H9 (cell line): ENCODE data around the gene EDC3. TPM values are rescaled to one million over a fixed set of nuclear protein-coding genes. Genes with fewer than 3 reads are reported as not detected.
A peak's percentile ranks its signal among the peaks of the same experiment; 100 is the strongest.

ENCODE experiments used
- DNase-seq: peaks from one replicate; pipeline ENCODE4 v3.0.0-alpha.2; 2017
- H2AFZ ChIP-seq: one replicate; pipeline ENCODE4 v1.6.1; 2013; ENCODE audit warnings: mild to moderate bottlenecking, low read length, control low read depth, moderate library complexity
- H2AK5ac ChIP-seq: 2 replicates; pipeline ENCODE4 v1.6.1; 2013; ENCODE audit warnings: low read length, control low read depth, mixed read lengths; ENCODE audit not compliant: insufficient read length
- H2BK120ac ChIP-seq: one replicate; pipeline ENCODE4 v1.6.1; 2013; ENCODE audit warnings: low read depth, mild to moderate bottlenecking, low read length, control low read depth, inconsistent platforms; ENCODE audit not compliant: poor library complexity, severe bottlenecking
- H2BK12ac ChIP-seq: 2 replicates; pipeline ENCODE4 v1.6.1; 2013; ENCODE audit warnings: low read length, control low read depth, mixed read lengths, low read depth; ENCODE audit not compliant: insufficient read length
- H2BK15ac ChIP-seq: 2 replicates; pipeline ENCODE4 v1.6.1; 2013; ENCODE audit warnings: low read depth, low read length, control low read depth
- H2BK20ac ChIP-seq: one replicate; pipeline ENCODE4 v1.6.1; 2013; ENCODE audit warnings: low read depth, mild to moderate bottlenecking, low read length, control low read depth, inconsistent platforms; ENCODE audit not compliant: poor library complexity, severe bottlenecking
- H2BK5ac ChIP-seq: 2 replicates; pipeline ENCODE4 v1.6.1; 2013; ENCODE audit warnings: low read length, control low read depth, mixed read lengths; ENCODE audit not compliant: insufficient read length
- H3K14ac ChIP-seq: 2 replicates; pipeline ENCODE4 v1.6.1; 2013; ENCODE audit warnings: low read length, control low read depth; ENCODE audit not compliant: insufficient read depth
- H3K18ac ChIP-seq: 2 replicates; pipeline ENCODE4 v1.6.1; 2013; ENCODE audit warnings: low read depth, mild to moderate bottlenecking, mixed read lengths, low read length, control low read depth; ENCODE audit not compliant: insufficient read length
- H3K23ac ChIP-seq: 2 replicates; pipeline ENCODE4 v1.6.1; 2013; ENCODE audit warnings: low read length, control low read depth, mixed read lengths, low read depth; ENCODE audit not compliant: insufficient read length
- H3K23me2 ChIP-seq: 2 replicates; pipeline ENCODE4 v1.6.1; 2013; ENCODE audit warnings: low read depth, mild to moderate bottlenecking, mixed read lengths, low read length, control low read depth; ENCODE audit not compliant: insufficient read length, poor library complexity, severe bottlenecking
- H3K27ac ChIP-seq: 2 replicates; pipeline ENCODE4 v1.5.1; 2013; ENCODE audit warnings: low read length, control low read depth, mixed read lengths, low read depth; ENCODE audit not compliant: insufficient read length
- H3K27me3 ChIP-seq: 2 replicates; pipeline ENCODE4 v1.6.1; 2013; ENCODE audit warnings: low read length, control low read depth, inconsistent platforms; ENCODE audit not compliant: insufficient read depth
- H3K4ac ChIP-seq: 2 replicates; pipeline ENCODE4 v1.6.1; 2013; ENCODE audit warnings: low read depth, mild to moderate bottlenecking, control low read depth, inconsistent platforms, low read length, moderate library complexity
- H3K4me1 ChIP-seq: 2 replicates; pipeline ENCODE4 v1.6.1; 2013; ENCODE audit warnings: low read length, control low read depth, inconsistent platforms; ENCODE audit not compliant: insufficient read depth
- H3K4me2 ChIP-seq: 2 replicates; pipeline ENCODE4 v1.6.1; 2013; ENCODE audit warnings: low read length, control low read depth, mixed read lengths; ENCODE audit not compliant: insufficient read length, insufficient read depth
- H3K56ac ChIP-seq: 2 replicates; pipeline ENCODE4 v1.6.1; 2013; ENCODE audit warnings: low read depth, mild to moderate bottlenecking, mixed read lengths, low read length, control low read depth; ENCODE audit not compliant: insufficient read length
- H3K79me1 ChIP-seq: 2 replicates; pipeline ENCODE4 v1.6.1; 2013; ENCODE audit warnings: low read depth, mild to moderate bottlenecking, moderate library complexity, low read length, control low read depth, inconsistent platforms; ENCODE audit not compliant: insufficient read depth, poor library complexity, severe bottlenecking
- H3K79me2 ChIP-seq: 2 replicates; pipeline ENCODE4 v1.6.1; 2013; ENCODE audit warnings: low read length, control low read depth, inconsistent platforms; ENCODE audit not compliant: insufficient read depth
- H3K9ac ChIP-seq: 2 replicates; pipeline ENCODE4 v1.6.1; 2013; ENCODE audit warnings: low read length, control low read depth, mixed read lengths; ENCODE audit not compliant: insufficient read length; ENCODE audit errors: extremely low read depth
- H3K9me3 ChIP-seq: one replicate; pipeline ENCODE4 v1.6.1; 2013; ENCODE audit warnings: low read depth, low read length, inconsistent platforms; ENCODE audit not compliant: control insufficient read depth
- H3T11ph ChIP-seq: one replicate; pipeline ENCODE4 v1.6.1; 2013; ENCODE audit warnings: mild to moderate bottlenecking, low read length, control low read depth, inconsistent platforms
- H4K20me1 ChIP-seq: one replicate; pipeline ENCODE4 v1.6.1; 2013; ENCODE audit not compliant: control insufficient read depth, insufficient read length, insufficient read depth
- H4K5ac ChIP-seq: 2 replicates; pipeline ENCODE4 v1.6.1; 2013; ENCODE audit warnings: low read depth, mild to moderate bottlenecking, mixed read lengths, low read length, control low read depth; ENCODE audit not compliant: insufficient read length
- H4K8ac ChIP-seq: replicated peaks from 2 replicates; pipeline ENCODE4 v1.6.1; 2013; ENCODE audit warnings: low read length, control low read depth, mixed read lengths, low read depth; ENCODE audit not compliant: insufficient read length
- H4K91ac ChIP-seq: 2 replicates; pipeline ENCODE4 v1.6.1; 2013; ENCODE audit warnings: low read depth, mild to moderate bottlenecking, moderate library complexity, mixed read lengths, low read length, control low read depth; ENCODE audit not compliant: insufficient read length
- H3K27ac Mint-ChIP-seq, 3 experiments: 2 replicates in 2 of 3; 3 replicates in 1 of 3; pipeline ENCODE4 v1.8.0; 2020 to 2021; ENCODE audit warnings: mixed read lengths in 3 of 3, mild to moderate bottlenecking in 1 of 3, moderate library complexity in 1 of 3
- H3K27me3 Mint-ChIP-seq: 2 replicates; pipeline ENCODE4 v1.8.0; 2021; ENCODE audit warnings: low read depth, mild to moderate bottlenecking, moderate library complexity, mixed read lengths
- H3K36me3 Mint-ChIP-seq, 3 experiments: 2 replicates in 2 of 3; 3 replicates in 1 of 3; pipeline ENCODE4 v1.8.0; 2020 to 2021; ENCODE audit warnings: low read depth in 3 of 3, mixed read lengths in 3 of 3; ENCODE audit not compliant: insufficient read depth in 1 of 3
- H3K4me1 Mint-ChIP-seq, 2 experiments: 2 replicates each; pipeline ENCODE4 v1.8.0; 2020; ENCODE audit warnings: mixed read lengths in 2 of 2
- H3K4me3 Mint-ChIP-seq, 2 experiments: 2 replicates in 1 of 2; 3 replicates in 1 of 2; pipeline ENCODE4 v1.8.0; 2020 to 2021; ENCODE audit warnings: mild to moderate bottlenecking in 2 of 2, mixed read lengths in 2 of 2, moderate library complexity in 1 of 2
- H3K9me3 Mint-ChIP-seq, 2 experiments: 2 replicates in 1 of 2; 3 replicates in 1 of 2; pipeline ENCODE4 v1.8.0; 2020; ENCODE audit warnings: mild to moderate bottlenecking in 2 of 2, mixed read lengths in 2 of 2, moderate library complexity in 1 of 2
- total RNA-seq: library from RNA; stranded (reverse); gene quantifications from 2 replicates; pipeline ENCODE4 v1.2.1, GENCODE V29; 2021
- TF ChIP-seq, protein P1 (sequence below): fragments of 200-600 bp; sonication (generic); conservative IDR thresholded peaks from 3 replicates; pipeline ENCODE4 v1.8.0; 2021; ENCODE audit warnings: antibody characterized with exemption, mild to moderate bottlenecking

Gene EDC3
- total RNA-seq, 1 experiment from 2014 or later = 60.5 TPM

DNA sequence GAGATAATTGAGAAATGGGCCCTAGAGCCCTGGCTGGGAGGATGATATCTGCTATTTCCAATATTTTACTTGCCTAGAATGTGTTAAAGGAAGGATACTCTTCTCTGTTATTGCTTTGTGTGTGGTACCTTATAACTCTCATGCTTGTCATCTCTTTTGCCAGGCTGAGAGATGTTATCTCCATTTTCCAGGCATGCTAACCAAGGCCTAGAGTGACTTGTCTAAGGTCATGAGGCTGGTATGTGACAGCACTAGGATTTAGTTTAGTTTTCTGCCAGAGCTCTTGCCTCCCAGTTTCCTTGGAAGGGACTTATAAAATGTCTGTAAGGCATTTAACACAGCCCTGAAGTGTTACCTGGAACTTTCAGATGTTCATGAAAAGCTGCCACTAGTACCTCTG, 78.8 kb downstream of the EDC3 start:
- no peaks in the 10 kb centered on the region for H3K9me3 Mint-ChIP-seq
- no peak overlapping the region for H3T11ph ChIP-seq
- no peak overlapping the region for H2BK12ac ChIP-seq
- no peaks in the 10 kb centered on the region; the same call in 1 of the 2 replicates for H3K27me3 ChIP-seq
- no peak overlapping the region for H2BK20ac ChIP-seq
- peaks cover 21 to 30% (median 28%) of the 10 kb centered on the region in 3 experiments; a peak in 6 of 7 replicates for H3K36me3 Mint-ChIP-seq
- H4K8ac ChIP-seq = no peak overlapping the region
- H2BK5ac ChIP-seq = no peak overlapping the region
- H3K9ac ChIP-seq = peak overlapping the region; percentile 86
- H3K23me2 ChIP-seq = peaks cover 16% of the 10 kb centered on the region
- no peaks in the 10 kb centered on the region for H3K4me1 ChIP-seq
- H3K27me3 Mint-ChIP-seq = peaks cover 19% of the 10 kb centered on the region
- H2BK120ac ChIP-seq = no peak overlapping the region
- H2BK15ac ChIP-seq = no peak overlapping the region
- H3K9me3 ChIP-seq = no peaks in the 10 kb centered on the region
- TF ChIP-seq, protein P1, sequence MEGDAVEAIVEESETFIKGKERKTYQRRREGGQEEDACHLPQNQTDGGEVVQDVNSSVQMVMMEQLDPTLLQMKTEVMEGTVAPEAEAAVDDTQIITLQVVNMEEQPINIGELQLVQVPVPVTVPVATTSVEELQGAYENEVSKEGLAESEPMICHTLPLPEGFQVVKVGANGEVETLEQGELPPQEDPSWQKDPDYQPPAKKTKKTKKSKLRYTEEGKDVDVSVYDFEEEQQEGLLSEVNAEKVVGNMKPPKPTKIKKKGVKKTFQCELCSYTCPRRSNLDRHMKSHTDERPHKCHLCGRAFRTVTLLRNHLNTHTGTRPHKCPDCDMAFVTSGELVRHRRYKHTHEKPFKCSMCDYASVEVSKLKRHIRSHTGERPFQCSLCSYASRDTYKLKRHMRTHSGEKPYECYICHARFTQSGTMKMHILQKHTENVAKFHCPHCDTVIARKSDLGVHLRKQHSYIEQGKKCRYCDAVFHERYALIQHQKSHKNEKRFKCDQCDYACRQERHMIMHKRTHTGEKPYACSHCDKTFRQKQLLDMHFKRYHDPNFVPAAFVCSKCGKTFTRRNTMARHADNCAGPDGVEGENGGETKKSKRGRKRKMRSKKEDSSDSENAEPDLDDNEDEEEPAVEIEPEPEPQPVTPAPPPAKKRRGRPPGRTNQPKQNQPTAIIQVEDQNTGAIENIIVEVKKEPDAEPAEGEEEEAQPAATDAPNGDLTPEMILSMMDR = no peak
- peaks cover 25% of the 10 kb centered on the region; the same call in 1 of the 2 replicates for H3K79me2 ChIP-seq
- H4K5ac ChIP-seq = no peak overlapping the region
- no peak overlapping the region for H3K18ac ChIP-seq
- no peak overlapping the region for H3K23ac ChIP-seq
- H2AK5ac ChIP-seq = no peak overlapping the region
- no peak overlapping the region for H3K14ac ChIP-seq
- peak overlapping the region; percentile 85 to 93 for H3K4me3 Mint-ChIP-seq
- no peak overlapping the region for H3K56ac ChIP-seq
- no peak overlapping the region for H4K91ac ChIP-seq
- no peak overlapping the region; a peak in 1 of 7 replicates for H3K27ac Mint-ChIP-seq
- peaks cover 27 to 32% of the 10 kb centered on the region in 2 experiments for H3K4me1 Mint-ChIP-seq
- H4K20me1 ChIP-seq = no peaks in the 10 kb centered on the region
- H3K79me1 ChIP-seq = peaks cover 12% of the 10 kb centered on the region
- no peak for DNase-seq
- no peak overlapping the region for H2AFZ ChIP-seq
- no peak overlapping the region for H3K4ac ChIP-seq
- peak overlapping the region; percentile 84 for H3K4me2 ChIP-seq
- H3K27ac ChIP-seq = no peak overlapping the region
